SK-N-SH (cell line): ENCODE data around the gene RFC5. TPM values are rescaled to one million over a fixed set of nuclear protein-coding genes. Genes with fewer than 3 reads are reported as not detected.
A peak's percentile ranks its signal among the peaks of the same experiment; 100 is the strongest.

Experiments used
- CTCF ChIA-PET: fragments of 300-600, 350-600 bp; formaldehyde crosslinking; extraction: SDS; loops from one replicate; lab custom pipeline; 2021; lab: Yijun Ruan, JAX
- POLR2A ChIA-PET: fragments of 350-600 bp; sonication (Branson Sonifier 250); formaldehyde crosslinking; extraction: SDS; loops from one replicate; lab custom pipeline; 2020; ENCODE audit warnings: antibody characterized with exemption, inconsistent platforms; lab: Yijun Ruan, JAX
- DNase-seq: peaks from one replicate; pipeline ENCODE4 v3.0.0; 2012
- H2AFZ ChIP-seq: fragments of 200-600 bp; sonication (generic); 2 replicates; pipeline ENCODE4 v1.8.1; 2016; ENCODE audit warnings: antibody characterized with exemption, mild to moderate bottlenecking, low read depth
- H3F3A ChIP-seq: fragments of 200-600 bp; sonication (generic); replicated peaks from 2 replicates; pipeline ENCODE3; 2016; ENCODE audit warnings: antibody characterized with exemption, mild to moderate bottlenecking; ENCODE audit not compliant: insufficient read depth
- H3K27ac ChIP-seq, 2 experiments: fragments of 200-500 bp in 1 of 2; fragments of 200-600 bp in 1 of 2; sonication (Bioruptor generic) in 1 of 2; sonication (generic), shearing (Covaris generic) in 1 of 2; 2 replicates each; pipeline versions ENCODE4 v1.5.1 to v1.6.1; 2014 to 2016; ENCODE audit warnings: low read depth in 2 of 2, inconsistent platforms in 1 of 2, low read length in 1 of 2, mild to moderate bottlenecking in 1 of 2, mixed read lengths in 1 of 2
- H3K27me3 ChIP-seq: fragments of 200-600 bp; sonication (generic), shearing (Covaris generic); 2 replicates; pipeline ENCODE4 v1.6.1; 2016; ENCODE audit warnings: mixed run types; ENCODE audit not compliant: insufficient read depth
- H3K36me3 ChIP-seq, 2 experiments: fragments of 200-500 bp in 1 of 2; fragments of 200-600 bp in 1 of 2; sonication (Bioruptor generic) in 1 of 2; sonication (generic) in 1 of 2; replicated peaks in 1 of 2; 2 replicates each; pipeline versions ENCODE3 to v1.5.1; 2014 to 2016; ENCODE audit warnings: low read length in 1 of 2, mild to moderate bottlenecking in 1 of 2; ENCODE audit not compliant: insufficient read depth in 2 of 2, control insufficient read depth in 1 of 2
- H3K4me1 ChIP-seq, 2 experiments: fragments of 200-500 bp in 1 of 2; fragments of 200-600 bp in 1 of 2; sonication (Bioruptor generic) in 1 of 2; sonication (generic), shearing (Covaris generic) in 1 of 2; 2 replicates each; pipeline versions ENCODE4 v1.5.1 to v1.6.1; 2014 to 2016; ENCODE audit warnings: low read depth in 1 of 2, low read length in 1 of 2, mixed run types in 1 of 2; ENCODE audit not compliant: insufficient read depth in 2 of 2, control insufficient read depth in 1 of 2
- H3K4me2 ChIP-seq: fragments of 200-600 bp; sonication (generic), shearing (Covaris generic); 2 replicates; pipeline ENCODE4 v1.6.1; 2017; ENCODE audit warnings: mixed run types
- H3K4me3 ChIP-seq, 2 experiments: fragments of 200-500 bp in 1 of 2; fragments of 200-600 bp in 1 of 2; sonication (Bioruptor generic) in 1 of 2; sonication (generic), shearing (Covaris generic) in 1 of 2; 2 replicates each; pipeline versions ENCODE4 v1.5.1 to v1.8.1; 2014 to 2016; ENCODE audit warnings: low read depth in 2 of 2, inconsistent platforms in 1 of 2, low read length in 1 of 2, mild to moderate bottlenecking in 1 of 2, mixed read lengths in 1 of 2, moderate library complexity in 1 of 2
- H3K79me2 ChIP-seq: fragments of 200-600 bp; sonication (generic); 2 replicates; pipeline ENCODE4 v1.8.1; 2017; ENCODE audit warnings: mild to moderate bottlenecking; ENCODE audit not compliant: insufficient read depth
- H3K9ac ChIP-seq: fragments of 200-600 bp; sonication (generic); 2 replicates; pipeline ENCODE4 v1.6.1; 2017; ENCODE audit warnings: mixed run types
- H3K9me2 ChIP-seq: fragments of 200-600 bp; sonication (generic); 2 replicates; pipeline ENCODE4 v1.6.1; 2017; ENCODE audit warnings: mixed run types
- H3K9me3 ChIP-seq: fragments of 200-600 bp; sonication (generic); 2 replicates; pipeline ENCODE4 v1.6.1; 2017; ENCODE audit warnings: mixed run types, mild to moderate bottlenecking, moderate library complexity
- H4K20me1 ChIP-seq: fragments of 200-600 bp; sonication (generic); 2 replicates; pipeline ENCODE4 v1.6.1; 2017; ENCODE audit warnings: mild to moderate bottlenecking, mixed run types; ENCODE audit not compliant: insufficient read depth
- CHD2 ChIP-seq: fragments of 150-350 bp; IDR thresholded peaks from 2 replicates; pipeline ENCODE4 v1.6.1; 2018; ENCODE audit warnings: low read length; ENCODE audit not compliant: partially characterized antibody
- EZH2phosphoT487 ChIP-seq: fragments of 200-600 bp; sonication (generic); IDR thresholded peaks from 2 replicates; pipeline ENCODE4 v1.6.1; 2017; ENCODE audit warnings: low read depth, mixed run types, mild to moderate bottlenecking, antibody characterized with exemption, moderate library complexity, borderline replicate concordance
- FOSL2 ChIP-seq: IDR thresholded peaks from 2 replicates; pipeline ENCODE4 v1.4.0; 2012; ENCODE audit warnings: low read depth, mild to moderate bottlenecking, moderate library complexity, borderline replicate concordance
- FOXJ3 ChIP-seq: sonication (generic); formaldehyde crosslinking; IDR thresholded peaks from 2 replicates; pipeline ENCODE4 v1.5.1; 2020; ENCODE audit warnings: mild to moderate bottlenecking, missing genetic modification reagents
- GABPA ChIP-seq: IDR thresholded peaks from 2 replicates; pipeline ENCODE4 v1.4.0; 2012; ENCODE audit warnings: low read depth, mild to moderate bottlenecking
- GATA2 ChIP-seq: sonication (generic); formaldehyde crosslinking; IDR thresholded peaks from 2 replicates; pipeline ENCODE4 v1.5.0; 2020; ENCODE audit warnings: mild to moderate bottlenecking, missing genetic modification reagents
- JUND ChIP-seq: IDR thresholded peaks from 2 replicates; pipeline ENCODE4 v1.4.0; 2012
- NFIC ChIP-seq: IDR thresholded peaks from 2 replicates; pipeline ENCODE4 v1.4.0; 2012; ENCODE audit warnings: borderline replicate concordance
- POLR2AphosphoS5 ChIP-seq: IDR thresholded peaks from 2 replicates; pipeline ENCODE4 v1.6.1; 2012; ENCODE audit warnings: low read depth, low read length
- RAD21 ChIP-seq: IDR thresholded peaks from 2 replicates; pipeline ENCODE4 v1.6.1; 2012; ENCODE audit warnings: mild to moderate bottlenecking, low read length
- RXRA ChIP-seq: IDR thresholded peaks from 2 replicates; pipeline ENCODE4 v1.4.0; 2012; ENCODE audit warnings: low read depth, mild to moderate bottlenecking, borderline replicate concordance
- SMC3 ChIP-seq: IDR thresholded peaks from 2 replicates; pipeline ENCODE4 v1.6.1; 2012; ENCODE audit warnings: low read depth, low read length, improper control_type of control experiment
- TCF12 ChIP-seq: IDR thresholded peaks from 2 replicates; pipeline ENCODE4 v1.4.0; 2012
- YY1 ChIP-seq: IDR thresholded peaks from 2 replicates; pipeline ENCODE4 v1.4.0; 2012; ENCODE audit warnings: low read depth, mild to moderate bottlenecking
- WGBS: methylation state at CpG from one replicate; pipeline ENCODE4 v1.1.6; 2017; ENCODE audit warnings: low lambda C conversion rate; 5-methylcytosine and 5-hydroxymethylcytosine counted together
- polyA plus RNA-seq, 3 experiments: library from polyadenylated mRNA; depleted of rRNA; stranded (reverse); fragments of >200 nt; gene quantifications; 2 replicates each; pipeline ENCODE4 v1.2.3, GENCODE V29; 2012
- TF ChIP-seq, protein P1 (sequence below): fragments of 200-600 bp; sonication (generic); IDR thresholded peaks from 2 replicates; pipeline ENCODE4 v1.6.1; 2017; ENCODE audit warnings: antibody characterized with exemption, mild to moderate bottlenecking, moderate library complexity
- TF ChIP-seq, protein P2 (sequence below): IDR thresholded peaks from 2 replicates; pipeline ENCODE4 v1.4.0; 2012; ENCODE audit warnings: low read depth, borderline replicate concordance
- TF ChIP-seq, protein P3 (sequence below): IDR thresholded peaks from 2 replicates; pipeline ENCODE4 v1.4.0; 2012; ENCODE audit warnings: low read depth
- TF ChIP-seq, protein P4 (sequence below): fragments of 150-350 bp; IDR thresholded peaks from 2 replicates; pipeline ENCODE4 v1.6.1; 2017; ENCODE audit warnings: antibody characterized with exemption, low read length, low read depth, borderline replicate concordance

RFC5 gene
- polyA plus RNA-seq, 1 of the 3 experiments (the other 2 are of a cell fraction) = 15.3 TPM

DNA sequence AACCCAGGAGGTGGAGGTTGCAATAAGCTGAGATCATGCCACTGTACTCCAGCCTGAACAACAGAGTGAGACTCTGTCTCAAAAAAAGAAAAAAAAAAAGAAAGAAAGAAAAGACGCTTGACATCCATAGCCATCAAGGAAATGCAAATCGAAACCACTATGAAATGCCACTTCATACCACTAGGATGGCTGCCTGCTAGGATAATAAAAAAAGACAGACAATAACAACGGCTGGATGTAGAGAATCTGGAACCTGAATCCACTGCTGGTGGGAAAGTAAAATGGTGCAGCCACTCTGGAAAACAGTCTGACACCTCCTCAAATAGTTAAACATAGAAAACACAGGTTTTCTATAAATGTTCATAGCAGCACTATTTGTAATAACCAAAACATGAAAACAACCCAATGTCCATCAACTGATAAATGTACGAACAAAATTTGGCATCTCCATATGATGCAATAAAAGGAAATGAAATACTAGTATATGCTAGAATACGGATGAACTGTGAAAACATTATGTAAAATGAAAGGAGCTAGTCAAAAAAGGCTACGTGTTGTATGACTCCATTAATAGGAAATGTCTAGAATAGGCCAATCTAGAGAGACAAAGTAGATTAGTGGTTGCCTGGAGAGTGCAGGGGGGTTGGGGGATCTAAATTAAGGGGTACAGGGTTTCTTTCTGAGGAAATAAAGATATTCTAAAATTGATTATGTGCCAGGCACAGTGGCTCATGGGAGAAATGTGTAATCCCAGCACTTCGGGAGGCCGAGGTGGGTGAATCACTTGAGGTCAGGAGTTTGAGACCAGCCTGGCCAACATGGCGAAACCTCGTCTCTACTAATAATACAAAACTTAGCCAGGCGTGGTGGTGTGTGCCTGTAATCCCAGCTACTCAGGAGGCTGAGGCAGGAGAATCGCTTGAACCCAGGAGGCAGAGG is 34.7 kb downstream of the RFC5 start:
- Histone ChIP-seq H3K27ac (peak overlapping the region in 1 of 2 experiments; percentile 86; a peak in 2 of 4 replicates), H2AFZ (no peak overlapping the region), H3K4me3 (no peak overlapping the region), H3K27me3 (no peaks in the 10 kb centered on the region), H3K9me2 (no peaks in the 10 kb centered on the region), H3K4me2 (peak overlapping the region; percentile 67; the same call in 1 of the 2 replicates), H4K20me1 (peaks cover 13% of the 10 kb centered on the region; the same call in 1 of the 2 replicates), H3F3A (peaks cover 44% of the 10 kb centered on the region), H3K9ac (no peak overlapping the region; the same call in 1 of the 2 replicates), H3K36me3 (peaks cover 9 to 58% of the 10 kb centered on the region in 2 experiments), H3K9me3 (no peaks in the 10 kb centered on the region), H3K79me2 (peaks cover 89% of the 10 kb centered on the region), H3K4me1 (peaks cover 0 to 24% of the 10 kb centered on the region in 2 experiments; a peak in 3 of 4 replicates)
- CTCF ChIA-PET = interaction anchor here (2.1 kb wide), 1 partner anchor 16 kb away, joined by 6 read pairs; no protein-coding TSS in a partner anchor
- no peak for DNase-seq
- POLR2A ChIA-PET = no interaction called here
- WGBS = 86% methylated on average over 12 of the region's 12 CpGs
- TF ChIP-seq RXRA = no peak
- TF ChIP-seq, protein P1, sequence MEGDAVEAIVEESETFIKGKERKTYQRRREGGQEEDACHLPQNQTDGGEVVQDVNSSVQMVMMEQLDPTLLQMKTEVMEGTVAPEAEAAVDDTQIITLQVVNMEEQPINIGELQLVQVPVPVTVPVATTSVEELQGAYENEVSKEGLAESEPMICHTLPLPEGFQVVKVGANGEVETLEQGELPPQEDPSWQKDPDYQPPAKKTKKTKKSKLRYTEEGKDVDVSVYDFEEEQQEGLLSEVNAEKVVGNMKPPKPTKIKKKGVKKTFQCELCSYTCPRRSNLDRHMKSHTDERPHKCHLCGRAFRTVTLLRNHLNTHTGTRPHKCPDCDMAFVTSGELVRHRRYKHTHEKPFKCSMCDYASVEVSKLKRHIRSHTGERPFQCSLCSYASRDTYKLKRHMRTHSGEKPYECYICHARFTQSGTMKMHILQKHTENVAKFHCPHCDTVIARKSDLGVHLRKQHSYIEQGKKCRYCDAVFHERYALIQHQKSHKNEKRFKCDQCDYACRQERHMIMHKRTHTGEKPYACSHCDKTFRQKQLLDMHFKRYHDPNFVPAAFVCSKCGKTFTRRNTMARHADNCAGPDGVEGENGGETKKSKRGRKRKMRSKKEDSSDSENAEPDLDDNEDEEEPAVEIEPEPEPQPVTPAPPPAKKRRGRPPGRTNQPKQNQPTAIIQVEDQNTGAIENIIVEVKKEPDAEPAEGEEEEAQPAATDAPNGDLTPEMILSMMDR = peak; percentile 6; the same call in 1 of the 2 replicates
- TF ChIP-seq, protein P2, sequence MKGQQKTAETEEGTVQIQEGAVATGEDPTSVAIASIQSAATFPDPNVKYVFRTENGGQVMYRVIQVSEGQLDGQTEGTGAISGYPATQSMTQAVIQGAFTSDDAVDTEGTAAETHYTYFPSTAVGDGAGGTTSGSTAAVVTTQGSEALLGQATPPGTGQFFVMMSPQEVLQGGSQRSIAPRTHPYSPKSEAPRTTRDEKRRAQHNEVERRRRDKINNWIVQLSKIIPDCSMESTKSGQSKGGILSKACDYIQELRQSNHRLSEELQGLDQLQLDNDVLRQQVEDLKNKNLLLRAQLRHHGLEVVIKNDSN = no peak

DNA sequence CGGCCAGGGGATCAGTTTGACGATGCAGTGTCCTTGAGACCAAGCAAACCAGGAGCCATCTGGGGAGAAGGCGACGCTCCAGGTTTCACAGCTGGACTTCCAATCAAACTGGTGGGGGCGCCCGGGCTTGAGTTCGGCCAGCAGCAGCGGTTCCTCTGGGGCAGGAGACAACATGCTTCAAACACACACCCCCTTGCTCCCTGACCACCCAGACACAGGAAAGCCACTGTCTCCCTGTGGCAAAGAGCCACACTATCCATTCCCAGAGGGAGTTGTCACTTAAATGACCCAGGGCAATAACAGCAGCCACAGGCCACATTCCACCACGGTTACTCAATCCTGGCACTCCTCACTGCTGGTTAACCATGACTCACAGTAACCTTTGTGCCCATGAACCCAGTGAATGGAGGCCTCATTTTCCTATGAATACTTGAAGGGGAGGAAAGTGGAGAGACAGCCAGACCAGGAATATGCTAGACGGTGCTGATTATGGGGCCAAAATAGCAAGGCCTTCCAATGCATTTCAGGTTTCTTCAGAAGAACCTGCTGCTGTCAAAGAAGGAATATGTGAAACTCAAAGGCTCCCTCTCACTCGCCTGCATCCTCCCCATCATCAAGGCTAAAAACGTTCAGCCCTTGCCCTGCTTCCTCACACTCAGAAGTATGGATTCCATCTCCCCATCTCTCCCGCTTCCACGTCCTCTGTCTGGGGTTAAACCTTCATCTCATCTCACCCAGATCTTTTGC is 36.0 kb downstream of the RFC5 start:
- H3K4me3 ChIP-seq = no peak overlapping the region
- peaks cover 13% of the 10 kb centered on the region; the same call in 1 of the 2 replicates for H4K20me1 ChIP-seq
- CTCF ChIA-PET = interaction anchor here (2.1 kb wide), 1 partner anchor 17 kb away, joined by 6 read pairs; no protein-coding TSS in a partner anchor
- H3K9ac ChIP-seq = peak overlapping the region; percentile 44; the same call in 1 of the 2 replicates
- H3K4me1 ChIP-seq = peaks cover 0 to 24% of the 10 kb centered on the region in 2 experiments; a peak in 3 of 4 replicates
- no peak for DNase-seq
- no peaks in the 10 kb centered on the region for H3K27me3 ChIP-seq
- POLR2A ChIA-PET = no interaction called here
- WGBS = 46% methylated on average over 14 of the region's 14 CpGs
- H3K4me2 ChIP-seq = peak overlapping the region; percentile 67
- H2AFZ ChIP-seq = no peak overlapping the region
- no peaks in the 10 kb centered on the region for H3K9me2 ChIP-seq
- H3K27ac ChIP-seq = peak overlapping the region; percentile 53 to 86; a peak in 3 of 4 replicates
- peaks cover 9 to 54% of the 10 kb centered on the region in 2 experiments for H3K36me3 ChIP-seq
- H3K9me3 ChIP-seq = no peaks in the 10 kb centered on the region
- peaks cover 90% of the 10 kb centered on the region for H3K79me2 ChIP-seq
- peaks cover 52% of the 10 kb centered on the region for H3F3A ChIP-seq
- TF ChIP-seq, protein P3, sequence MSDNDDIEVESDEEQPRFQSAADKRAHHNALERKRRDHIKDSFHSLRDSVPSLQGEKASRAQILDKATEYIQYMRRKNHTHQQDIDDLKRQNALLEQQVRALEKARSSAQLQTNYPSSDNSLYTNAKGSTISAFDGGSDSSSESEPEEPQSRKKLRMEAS = no peak
- peak; percentile 62; the same call in 1 of the 2 replicates for TF ChIP-seq POLR2AphosphoS5
- no peak for TF ChIP-seq GATA2 (CRISPR knock-in tag)
- TF ChIP-seq, protein P1 = no peak
- peak; percentile 95 for TF ChIP-seq FOSL2
- TF ChIP-seq EZH2phosphoT487 = no peak
- no peak for TF ChIP-seq FOXJ3 (CRISPR knock-in tag)
- TF ChIP-seq GABPA = no peak
- no peak for TF ChIP-seq CHD2
- no peak for TF ChIP-seq SMC3
- TF ChIP-seq RAD21 = no peak
- TF ChIP-seq, protein P4, sequence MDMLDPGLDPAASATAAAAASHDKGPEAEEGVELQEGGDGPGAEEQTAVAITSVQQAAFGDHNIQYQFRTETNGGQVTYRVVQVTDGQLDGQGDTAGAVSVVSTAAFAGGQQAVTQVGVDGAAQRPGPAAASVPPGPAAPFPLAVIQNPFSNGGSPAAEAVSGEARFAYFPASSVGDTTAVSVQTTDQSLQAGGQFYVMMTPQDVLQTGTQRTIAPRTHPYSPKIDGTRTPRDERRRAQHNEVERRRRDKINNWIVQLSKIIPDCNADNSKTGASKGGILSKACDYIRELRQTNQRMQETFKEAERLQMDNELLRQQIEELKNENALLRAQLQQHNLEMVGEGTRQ = no peak
- TF ChIP-seq NFIC = peak; percentile 96
- peak; percentile 86 for TF ChIP-seq TCF12
- TF ChIP-seq YY1 = no peak
- TF ChIP-seq JUND = peak; percentile 96
